Parathyroid adenoma (tissue), 2 donors: ENCODE results near the gene FAM110A.

Experiments used
- H2AFZ ChIP-seq: fragments of 300-600 bp; sonication (generic); one replicate; pipeline ENCODE4 v1.7.0; 2017; ENCODE audit warnings: antibody characterized with exemption, mild to moderate bottlenecking
- H3K27ac ChIP-seq: fragments of 300-600 bp; sonication (generic); one replicate; pipeline ENCODE4 v1.7.0; 2017
- H3K27me3 ChIP-seq: fragments of 300-600 bp; sonication (generic); one replicate; pipeline ENCODE4 v1.7.0; 2017; ENCODE audit warnings: low read length; ENCODE audit not compliant: control insufficient read depth, insufficient read depth
- H3K36me3 ChIP-seq: fragments of 300-600 bp; sonication (generic); one replicate; pipeline ENCODE4 v1.7.0; 2017; ENCODE audit warnings: low read length; ENCODE audit not compliant: control insufficient read depth, insufficient read depth
- H3K4me1 ChIP-seq: fragments of 300-600 bp; sonication (generic); one replicate; pipeline ENCODE4 v1.7.0; 2017; ENCODE audit warnings: control low read depth
- H3K4me2 ChIP-seq: fragments of 300-600 bp; sonication (generic); one replicate; pipeline ENCODE4 v1.7.0; 2017; ENCODE audit warnings: low read length
- H3K4me3 ChIP-seq: fragments of 300-600 bp; sonication (generic); one replicate; pipeline ENCODE4 v1.7.0; 2017; ENCODE audit warnings: low read depth, low read length
- H3K79me2 ChIP-seq: fragments of 300-600 bp; sonication (generic); one replicate; pipeline ENCODE4 v1.7.0; 2017; ENCODE audit warnings: control low read depth
- H3K9ac ChIP-seq: fragments of 300-600 bp; sonication (generic); one replicate; pipeline ENCODE4 v1.7.0; 2017; ENCODE audit warnings: mild to moderate bottlenecking
- H3K9me3 ChIP-seq: fragments of 300-600 bp; sonication (generic); one replicate; pipeline ENCODE4 v1.7.0; 2017; ENCODE audit warnings: low read length; ENCODE audit not compliant: control insufficient read depth
- CTCF ChIP-seq: fragments of 300-600 bp; sonication (generic); IDR thresholded peaks from one replicate; pipeline ENCODE4 v1.7.0; 2017; ENCODE audit warnings: antibody characterized with exemption, mild to moderate bottlenecking
- donor health status: primary hyperparathyroidism.

Gene FAM110A

GRCh38 chr20:859751-860231 lies 26.3 kb downstream of the FAM110A start:
- H3K4me3 ChIP-seq, result no peak overlapping the region
- no peaks in the 10 kb centered on the region for H3K9me3 ChIP-seq
- no peak overlapping the region for H3K4me2 ChIP-seq
- no peak overlapping the region for H3K27ac ChIP-seq
- no peaks in the 10 kb centered on the region for H3K79me2 ChIP-seq
- H3K9ac ChIP-seq, result no peak overlapping the region
- peaks cover 7% of the 10 kb centered on the region for H3K4me1 ChIP-seq
- H2AFZ ChIP-seq, result peak overlapping the region; percentile 25
- TF ChIP-seq CTCF, result no peak
- no peaks in the 10 kb centered on the region for H3K36me3 ChIP-seq
- no peaks in the 10 kb centered on the region for H3K27me3 ChIP-seq

GRCh38 chr20:860891-861290 lies 27.4 kb downstream of the FAM110A start:
- no peak overlapping the region for H3K9ac ChIP-seq
- no peak overlapping the region for H2AFZ ChIP-seq
- no peaks in the 10 kb centered on the region for H3K27me3 ChIP-seq
- no peak overlapping the region for H3K4me3 ChIP-seq
- no peak for TF ChIP-seq CTCF
- H3K4me2 ChIP-seq, result no peak overlapping the region
- no peaks in the 10 kb centered on the region for H3K79me2 ChIP-seq
- H3K4me1 ChIP-seq, result peaks cover 7% of the 10 kb centered on the region
- no peak overlapping the region for H3K27ac ChIP-seq
- H3K36me3 ChIP-seq, result no peaks in the 10 kb centered on the region
- no peaks in the 10 kb centered on the region for H3K9me3 ChIP-seq

GRCh38 chr20:865440-865839 lies 31.9 kb downstream of the FAM110A start:
- no peak overlapping the region for H3K4me2 ChIP-seq
- no peaks in the 10 kb centered on the region for H3K27me3 ChIP-seq
- no peak overlapping the region for H3K4me3 ChIP-seq
- no peaks in the 10 kb centered on the region for H3K36me3 ChIP-seq
- H3K4me1 ChIP-seq, result no peaks in the 10 kb centered on the region
- no peak overlapping the region for H3K9ac ChIP-seq
- no peaks in the 10 kb centered on the region for H3K9me3 ChIP-seq
- no peaks in the 10 kb centered on the region for H3K79me2 ChIP-seq
- no peak overlapping the region for H3K27ac ChIP-seq
- H2AFZ ChIP-seq, result no peak overlapping the region
- TF ChIP-seq CTCF, result no peak

GRCh38 chr20:868279-868678 lies 34.8 kb downstream of the FAM110A start:
- TF ChIP-seq CTCF, result no peak
- H3K27ac ChIP-seq, result no peak overlapping the region

GRCh38 chr20:869606-870005 lies 36.1 kb downstream of the FAM110A start:
- no peak overlapping the region for H3K9ac ChIP-seq
- no peaks in the 10 kb centered on the region for H3K9me3 ChIP-seq
- H3K27me3 ChIP-seq, result no peaks in the 10 kb centered on the region
- H3K27ac ChIP-seq, result no peak overlapping the region
- H3K4me2 ChIP-seq, result no peak overlapping the region
- no peak for TF ChIP-seq CTCF
- H3K4me1 ChIP-seq, result no peaks in the 10 kb centered on the region
- H2AFZ ChIP-seq, result no peak overlapping the region
- H3K79me2 ChIP-seq, result no peaks in the 10 kb centered on the region
- H3K36me3 ChIP-seq, result no peaks in the 10 kb centered on the region
- H3K4me3 ChIP-seq, result no peak overlapping the region

More at GRCh38 chr20:868279-868678, 34.8 kb downstream of the FAM110A start:
- Histone ChIP-seq H3K27me3 (no peaks in the 10 kb centered on the region), H2AFZ (no peak overlapping the region), H3K4me2 (no peak overlapping the region), H3K9ac (no peak overlapping the region), H3K79me2 (no peaks in the 10 kb centered on the region), H3K4me3 (no peak overlapping the region), H3K4me1 (no peaks in the 10 kb centered on the region), H3K36me3 (no peaks in the 10 kb centered on the region), H3K9me3 (no peaks in the 10 kb centered on the region)
